Activated CD4-positive, alpha-beta memory T cell treated with anti-CD3 and anti-CD28 coated beads for 36 hours (primary cell): Measurements from ENCODE around the gene MYO5B. TPM values are rescaled to one million over a fixed set of nuclear protein-coding genes. Genes with fewer than 3 reads are reported as not detected.
"Not testable (repeated sequence)": the region's sequence is repeated elsewhere in the genome, so short reads cannot be mapped to it uniquely, and the experiment has no call there.

Source experiments
- CTCF ChIA-PET: fragments of 350-600 bp; sonication (Branson Sonifier 250); formaldehyde crosslinking; loops from one replicate; lab custom pipeline; 2021; ENCODE audit warnings: antibody characterized with exemption, inconsistent platforms; lab: Charles Lee
- POLR2A ChIA-PET: fragments of 350-600 bp; sonication (Branson Sonifier 250); formaldehyde crosslinking; loops from one replicate; lab custom pipeline; 2021; ENCODE audit warnings: antibody characterized with exemption; lab: Charles Lee
- DNase-seq: peaks from one replicate; pipeline ENCODE4 v3.0.0-alpha.2; 2020
- H3K27ac Mint-ChIP-seq: one replicate; pipeline ENCODE4 v1.8.0; 2021; ENCODE audit warnings: mixed read lengths
- H3K27me3 Mint-ChIP-seq: one replicate; pipeline ENCODE4 v1.8.0; 2021; ENCODE audit warnings: mixed read lengths
- H3K36me3 Mint-ChIP-seq: one replicate; pipeline ENCODE4 v1.8.0; 2021; ENCODE audit warnings: mixed read lengths
- H3K4me1 Mint-ChIP-seq: one replicate; pipeline ENCODE4 v1.8.0; 2021; ENCODE audit warnings: low read depth, mixed read lengths
- H3K4me3 Mint-ChIP-seq: one replicate; pipeline ENCODE4 v1.8.0; 2021; ENCODE audit warnings: mild to moderate bottlenecking, mixed read lengths
- H3K9me3 Mint-ChIP-seq: one replicate; pipeline ENCODE4 v1.8.0; 2021; ENCODE audit warnings: mixed read lengths
- intact Hi-C: fragments of 100-400 bp; cut with micrococcal nuclease; formaldehyde crosslinking; loops from one replicate; pipeline ENCODE4 v1.15.1; 2023
- total RNA-seq, 2 experiments: library from RNA; stranded (reverse); gene quantifications; one replicate each; pipeline ENCODE4 v1.2.3, GENCODE V29; 2021

Gene MYO5B
- total RNA-seq, 2 experiments from 2014 or later = 0.02 to 0.21 TPM

GRCh38 chr18:49892148-49892924, 302.6 kb downstream of the MYO5B start:
- peaks cover 7% of the 10 kb centered on the region for H3K27me3 Mint-ChIP-seq
- H3K36me3 Mint-ChIP-seq = no peaks in the 10 kb centered on the region
- no peaks in the 10 kb centered on the region for H3K9me3 Mint-ChIP-seq
- DNase-seq = no peak
- CTCF ChIA-PET = no interaction called here
- H3K4me3 Mint-ChIP-seq = no peak overlapping the region
- no peaks in the 10 kb centered on the region for H3K4me1 Mint-ChIP-seq
- intact Hi-C loops = no loop called here
- POLR2A ChIA-PET = interaction anchor here (0.6 kb wide), 1 partner anchor 343 kb away, joined by 3 read pairs; no protein-coding TSS in a partner anchor
- no peak overlapping the region for H3K27ac Mint-ChIP-seq

- peaks cover 7% of the 10 kb centered on the region for H3K27me3 Mint-ChIP-seq
- H3K36me3 Mint-ChIP-seq = no peaks in the 10 kb centered on the region
- no peak overlapping the region for H3K27ac Mint-ChIP-seq
- DNase-seq = no peak
- CTCF ChIA-PET = no interaction called here
- POLR2A ChIA-PET = no interaction called here
- H3K9me3 Mint-ChIP-seq = no peaks in the 10 kb centered on the region
- intact Hi-C loops = no loop called here
- H3K4me3 Mint-ChIP-seq = no peak overlapping the region
- no peaks in the 10 kb centered on the region for H3K4me1 Mint-ChIP-seq
These were observed 304.9 kb downstream of the MYO5B start for GRCh38 chr18:49890041-49890440.

GRCh38 chr18:49889552-49889951, 305.4 kb downstream of the MYO5B start:
- POLR2A ChIA-PET, CTCF ChIA-PET, H3K27me3 Mint-ChIP-seq, H3K4me1 Mint-ChIP-seq, DNase-seq, H3K36me3 Mint-ChIP-seq, H3K4me3 Mint-ChIP-seq, intact Hi-C loops, H3K27ac Mint-ChIP-seq, H3K9me3 Mint-ChIP-seq: not testable (repeated sequence)

GRCh38 chr18:49886891-49887764, 307.8 kb downstream of the MYO5B start:
- H3K27ac Mint-ChIP-seq = no peak overlapping the region
- H3K4me1 Mint-ChIP-seq = no peaks in the 10 kb centered on the region
- no peak overlapping the region for H3K4me3 Mint-ChIP-seq
- H3K9me3 Mint-ChIP-seq = no peaks in the 10 kb centered on the region
- intact Hi-C loops = no loop called here
- CTCF ChIA-PET = no interaction called here
- H3K36me3 Mint-ChIP-seq = no peaks in the 10 kb centered on the region
- POLR2A ChIA-PET = no interaction called here
- peaks cover 10% of the 10 kb centered on the region for H3K27me3 Mint-ChIP-seq
- no peak for DNase-seq

GRCh38 chr18:49884959-49885358, 310.0 kb downstream of the MYO5B start:
- ChIA-PET POLR2A (no interaction called here), CTCF (no interaction called here)
- intact Hi-C loops = no loop called here

GRCh38 chr18:49884465-49884864, 310.5 kb downstream of the MYO5B start:
- intact Hi-C loops = no loop called here
- CTCF ChIA-PET = interaction anchor here (1.1 kb wide), 1 partner anchor 25 kb away, joined by 3 read pairs; no protein-coding TSS in a partner anchor
- POLR2A ChIA-PET = no interaction called here
- Mint-ChIP-seq H3K4me3 (no peak overlapping the region), H3K9me3 (no peaks in the 10 kb centered on the region), H3K27ac (no peak overlapping the region), H3K4me1 (no peaks in the 10 kb centered on the region), H3K36me3 (no peaks in the 10 kb centered on the region), H3K27me3 (peaks cover 9% of the 10 kb centered on the region)
- no peak for DNase-seq

More at GRCh38 chr18:49884959-49885358, 310.0 kb downstream of the MYO5B start:
- DNase-seq = no peak
- no peak overlapping the region for H3K4me3 Mint-ChIP-seq
- H3K27me3 Mint-ChIP-seq = peaks cover 9% of the 10 kb centered on the region
- no peak overlapping the region for H3K27ac Mint-ChIP-seq
- H3K4me1 Mint-ChIP-seq = no peaks in the 10 kb centered on the region
- no peaks in the 10 kb centered on the region for H3K36me3 Mint-ChIP-seq
- no peaks in the 10 kb centered on the region for H3K9me3 Mint-ChIP-seq

GRCh38 chr18:49880661-49881060, 314.3 kb downstream of the MYO5B start:
- no peaks in the 10 kb centered on the region for H3K9me3 Mint-ChIP-seq
- H3K27me3 Mint-ChIP-seq = peaks cover 22% of the 10 kb centered on the region
- intact Hi-C loops = no loop called here
- H3K4me3 Mint-ChIP-seq = no peak overlapping the region
- no peak overlapping the region for H3K27ac Mint-ChIP-seq
- ChIA-PET CTCF (no interaction called here), POLR2A (no interaction called here)
- H3K36me3 Mint-ChIP-seq = no peaks in the 10 kb centered on the region
- no peak for DNase-seq
- no peaks in the 10 kb centered on the region for H3K4me1 Mint-ChIP-seq

- H3K4me1 Mint-ChIP-seq = no peaks in the 10 kb centered on the region
- H3K27me3 Mint-ChIP-seq = peaks cover 22% of the 10 kb centered on the region
- intact Hi-C loops = no loop called here
- CTCF ChIA-PET = no interaction called here
- H3K36me3 Mint-ChIP-seq = no peaks in the 10 kb centered on the region
- POLR2A ChIA-PET = no interaction called here
- no peak overlapping the region for H3K27ac Mint-ChIP-seq
- H3K9me3 Mint-ChIP-seq = no peaks in the 10 kb centered on the region
- DNase-seq = no peak
- H3K4me3 Mint-ChIP-seq = no peak overlapping the region
These were observed 315.7 kb downstream of the MYO5B start for GRCh38 chr18:49879271-49879580.

- CTCF ChIA-PET = no interaction called here
- no peaks in the 10 kb centered on the region for H3K4me1 Mint-ChIP-seq
- H3K4me3 Mint-ChIP-seq = no peak overlapping the region
- no peak overlapping the region for H3K27ac Mint-ChIP-seq
- H3K36me3 Mint-ChIP-seq = no peaks in the 10 kb centered on the region
- POLR2A ChIA-PET = no interaction called here
- H3K9me3 Mint-ChIP-seq = no peaks in the 10 kb centered on the region
- H3K27me3 Mint-ChIP-seq = peaks cover 22% of the 10 kb centered on the region
- DNase-seq = no peak
- intact Hi-C loops = no loop called here
These were observed 316.2 kb downstream of the MYO5B start for GRCh38 chr18:49878567-49879270.

- peaks cover 22% of the 10 kb centered on the region for H3K27me3 Mint-ChIP-seq
- H3K27ac Mint-ChIP-seq = no peak overlapping the region
- H3K4me1 Mint-ChIP-seq = no peaks in the 10 kb centered on the region
- ChIA-PET POLR2A (no interaction called here), CTCF (no interaction called here)
- intact Hi-C loops = no loop called here
- no peak overlapping the region for H3K4me3 Mint-ChIP-seq
- H3K9me3 Mint-ChIP-seq = no peaks in the 10 kb centered on the region
- no peak for DNase-seq
- no peaks in the 10 kb centered on the region for H3K36me3 Mint-ChIP-seq
These were observed 316.9 kb downstream of the MYO5B start for GRCh38 chr18:49878015-49878414.

- intact Hi-C loops = no loop called here
- CTCF ChIA-PET = no interaction called here
These were observed 318.4 kb downstream of the MYO5B start for GRCh38 chr18:49876536-49876935.

GRCh38 chr18:49875783-49876182, 319.2 kb downstream of the MYO5B start:
- Mint-ChIP-seq H3K27me3 (peaks cover 15% of the 10 kb centered on the region), H3K27ac (no peak overlapping the region), H3K4me1 (no peaks in the 10 kb centered on the region), H3K36me3 (no peaks in the 10 kb centered on the region), H3K4me3 (no peak overlapping the region), H3K9me3 (no peaks in the 10 kb centered on the region)
- DNase-seq = no peak
- intact Hi-C loops = no loop called here
- ChIA-PET CTCF (no interaction called here), POLR2A (no interaction called here)

More at GRCh38 chr18:49876536-49876935, 318.4 kb downstream of the MYO5B start:
- POLR2A ChIA-PET = no interaction called here
- DNase-seq = no peak
- no peaks in the 10 kb centered on the region for H3K36me3 Mint-ChIP-seq
- no peak overlapping the region for H3K4me3 Mint-ChIP-seq
- peaks cover 19% of the 10 kb centered on the region for H3K27me3 Mint-ChIP-seq
- H3K4me1 Mint-ChIP-seq = no peaks in the 10 kb centered on the region
- H3K27ac Mint-ChIP-seq = no peak overlapping the region
- H3K9me3 Mint-ChIP-seq = no peaks in the 10 kb centered on the region
